Activated T-cell treated with anti-CD3 and anti-CD28 coated beads, Interleukin-2, amount 50 U/mL, for 48 hours (primary cell): ENCODE data around the gene OLIG2.
A peak's percentile ranks its signal among the peaks of the same experiment; 100 is the strongest.

ENCODE experiments used
- DNase-seq, 2 experiments: peaks; one replicate each; pipeline ENCODE4 v3.0.0-alpha.2; 2020

The OLIG2 gene

GRCh38 chr21:33033961-33034413 is 8.3 kb downstream of the OLIG2 start:
- DNase-seq = no peak

DNA sequence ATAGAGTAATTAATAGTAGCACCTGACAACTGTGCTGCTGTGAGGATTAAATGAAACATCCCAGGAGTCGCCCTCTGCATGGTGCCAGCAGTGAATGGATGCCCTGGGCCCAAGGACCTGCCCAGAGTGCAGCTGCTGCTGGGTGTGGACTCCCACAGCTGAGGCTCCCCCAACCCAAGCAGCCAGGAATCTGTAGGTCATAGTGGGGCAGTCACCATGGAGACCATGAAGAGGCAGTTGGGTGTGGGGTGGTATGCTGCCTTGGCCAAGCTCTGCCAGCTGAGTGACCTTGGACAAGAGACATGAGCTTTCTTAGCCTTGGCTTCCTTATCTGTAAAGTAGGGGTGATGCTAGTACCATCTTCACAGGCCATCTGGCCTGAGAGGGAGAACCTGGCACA is 9.4 kb downstream of the OLIG2 start:
- no peak for DNase-seq

DNA sequence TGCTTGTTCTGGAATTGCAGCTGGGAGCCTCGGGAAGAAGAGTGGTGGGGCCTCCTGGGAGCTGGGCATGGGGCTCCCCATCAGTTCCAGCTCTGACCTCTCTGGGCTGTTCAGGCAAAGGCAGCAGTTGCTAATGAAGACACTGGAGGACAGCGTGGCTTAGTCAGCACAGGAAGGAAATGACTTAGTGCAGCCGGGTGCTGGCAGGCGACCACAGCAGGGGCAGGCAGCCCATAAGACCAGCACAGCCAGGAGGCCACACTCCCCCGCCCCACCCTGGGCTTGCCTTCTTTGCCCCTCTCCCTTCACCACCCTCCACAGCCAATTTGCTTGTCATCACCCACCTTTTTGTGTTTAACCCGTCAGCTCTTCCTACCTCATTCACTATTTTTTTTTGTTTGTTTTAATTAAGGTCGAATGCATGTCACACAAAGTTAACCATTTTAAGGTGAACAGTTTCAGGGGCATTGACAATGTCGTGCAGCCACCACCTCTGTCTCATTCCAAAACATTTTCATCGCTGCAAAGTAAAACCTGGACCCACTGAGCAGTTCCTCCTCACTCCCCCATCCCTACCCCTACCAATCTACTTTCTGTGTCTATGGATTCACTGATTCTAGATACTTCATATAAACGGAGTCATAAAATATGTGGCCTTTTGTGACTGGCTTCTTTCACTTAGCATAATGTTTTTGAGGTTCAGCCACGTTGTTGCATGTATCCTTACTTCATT is 10.9 kb downstream of the OLIG2 start:
- peak; percentile 31 to 40 for DNase-seq

DNA sequence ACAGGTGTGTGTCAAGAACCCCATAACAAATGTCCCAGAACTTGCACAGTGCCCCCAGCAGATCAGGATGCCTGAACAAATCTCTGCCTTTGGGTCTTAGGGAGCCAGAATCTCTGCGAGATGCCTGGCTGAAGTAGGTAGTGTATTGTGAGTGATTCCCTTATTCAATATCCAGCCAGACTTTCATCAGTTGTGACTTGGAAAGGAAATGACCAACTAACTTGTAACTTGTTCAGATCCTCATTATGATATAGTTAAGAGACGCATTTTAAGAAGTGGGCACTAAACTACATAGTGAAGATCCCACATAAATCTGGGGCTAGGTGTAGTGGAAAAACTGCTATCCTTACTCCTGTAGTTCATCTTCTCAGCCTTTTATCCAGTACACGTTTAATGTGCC is 11.8 kb downstream of the OLIG2 start:
- no peak for DNase-seq

DNA sequence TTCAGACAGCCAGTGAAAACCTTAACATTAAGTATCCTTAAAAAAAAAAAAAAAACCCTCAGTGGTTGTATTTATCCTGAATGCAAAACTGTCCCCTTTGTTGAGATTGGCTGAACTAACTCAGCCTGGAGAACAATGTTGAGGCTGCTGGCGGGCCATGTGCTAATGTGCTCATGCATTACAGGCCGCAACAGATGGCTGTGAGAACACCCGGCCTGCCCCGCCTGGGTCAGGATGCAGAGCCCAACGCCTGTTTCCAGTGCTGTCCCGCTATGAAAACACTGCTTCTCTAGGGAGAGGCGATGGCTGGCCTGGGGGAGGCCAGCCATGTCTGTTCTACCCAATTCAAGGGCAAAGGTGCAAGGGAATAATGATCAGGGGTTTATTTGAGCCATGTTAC is 13.8 kb downstream of the OLIG2 start:
- no peak for DNase-seq

DNA sequence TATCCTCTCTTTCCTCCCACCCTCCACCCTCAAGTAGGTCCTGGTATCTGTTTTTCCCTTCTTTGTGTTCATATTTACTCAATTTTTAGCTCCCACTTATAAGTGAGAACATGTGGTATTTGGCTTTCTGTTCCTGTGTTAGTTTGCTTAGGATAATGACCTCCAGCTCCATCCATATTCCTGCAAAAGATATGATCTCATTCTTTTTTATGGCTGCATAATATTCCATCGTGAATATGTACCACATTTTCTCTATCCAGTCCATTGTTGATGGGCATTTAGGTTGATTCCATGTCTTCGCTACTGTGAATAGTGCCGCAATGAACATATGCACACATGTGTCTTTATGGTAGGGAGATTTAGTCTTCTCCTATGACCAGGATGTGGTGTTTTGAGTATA is 14.5 kb downstream of the OLIG2 start:
- DNase-seq = no peak

DNA sequence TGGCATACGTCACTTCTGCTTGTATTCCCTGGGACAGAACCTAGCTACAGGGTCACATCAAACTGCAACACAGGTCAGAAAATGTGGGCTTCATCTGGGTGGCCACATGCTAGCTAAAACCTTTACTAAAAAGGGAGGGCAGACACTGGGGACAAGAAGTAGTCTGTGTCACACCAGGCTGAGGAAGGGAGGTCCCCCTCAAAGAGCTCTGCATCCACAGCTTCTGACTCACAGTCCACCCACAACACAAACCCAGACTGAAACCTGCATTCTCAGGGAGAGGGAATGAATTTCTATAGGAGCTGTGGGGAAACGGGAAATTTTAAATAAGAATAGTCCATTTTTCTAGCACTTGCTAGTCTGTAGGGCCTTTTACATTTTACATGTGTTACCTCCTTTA is 16.2 kb downstream of the OLIG2 start:
- no peak for DNase-seq

GRCh38 chr21:33042812-33043211 is 17.1 kb downstream of the OLIG2 start:
- no peak for DNase-seq

DNA sequence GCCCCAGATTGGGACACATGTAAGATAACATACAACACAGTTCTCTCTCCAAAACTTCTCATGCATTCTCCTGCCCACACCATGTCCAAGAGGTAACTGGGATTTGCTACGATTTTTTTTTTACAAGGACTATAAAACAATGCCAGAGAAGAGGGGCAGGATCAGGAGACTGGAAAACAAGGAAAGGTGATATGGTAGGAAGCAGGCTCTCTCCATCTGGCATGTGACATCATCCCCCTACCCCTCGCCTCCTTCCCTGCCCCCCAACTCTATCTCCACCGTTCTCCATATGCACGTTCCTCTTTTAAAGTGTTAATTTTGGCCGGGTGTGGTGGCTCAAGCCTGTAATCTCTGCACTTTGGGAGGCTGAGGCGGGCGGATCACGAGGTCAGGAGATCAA is 20.7 kb downstream of the OLIG2 start:
- DNase-seq = no peak

GRCh38 chr21:33047231-33047630 is 21.5 kb downstream of the OLIG2 start:
- no peak for DNase-seq

DNA sequence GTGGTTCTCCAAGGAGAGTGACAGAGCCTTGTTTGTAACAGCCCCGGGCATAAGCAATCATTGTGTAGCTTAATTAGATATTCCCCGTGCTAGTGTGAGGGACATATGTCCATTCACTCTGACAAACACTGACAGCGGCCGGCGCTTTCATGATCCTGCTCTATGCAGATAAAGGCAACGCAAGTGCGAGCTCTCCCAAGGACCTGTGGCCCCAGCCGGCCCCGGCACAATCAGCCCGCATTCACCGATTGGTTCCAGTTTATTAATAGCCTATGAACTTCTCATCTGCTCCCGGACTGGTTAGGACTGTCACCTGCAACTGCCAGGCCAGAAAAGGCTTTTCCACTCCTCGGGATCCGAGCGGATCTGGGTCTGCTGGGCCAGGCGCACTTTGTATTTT is 26.2 kb downstream of the OLIG2 start:
- DNase-seq = no peak

- DNase-seq = no peak
Observed at GRCh38 chr21:33053951-33054350, 28.2 kb downstream of the OLIG2 start.

GRCh38 chr21:33055991-33056390 is 30.3 kb downstream of the OLIG2 start:
- DNase-seq = no peak

DNA sequence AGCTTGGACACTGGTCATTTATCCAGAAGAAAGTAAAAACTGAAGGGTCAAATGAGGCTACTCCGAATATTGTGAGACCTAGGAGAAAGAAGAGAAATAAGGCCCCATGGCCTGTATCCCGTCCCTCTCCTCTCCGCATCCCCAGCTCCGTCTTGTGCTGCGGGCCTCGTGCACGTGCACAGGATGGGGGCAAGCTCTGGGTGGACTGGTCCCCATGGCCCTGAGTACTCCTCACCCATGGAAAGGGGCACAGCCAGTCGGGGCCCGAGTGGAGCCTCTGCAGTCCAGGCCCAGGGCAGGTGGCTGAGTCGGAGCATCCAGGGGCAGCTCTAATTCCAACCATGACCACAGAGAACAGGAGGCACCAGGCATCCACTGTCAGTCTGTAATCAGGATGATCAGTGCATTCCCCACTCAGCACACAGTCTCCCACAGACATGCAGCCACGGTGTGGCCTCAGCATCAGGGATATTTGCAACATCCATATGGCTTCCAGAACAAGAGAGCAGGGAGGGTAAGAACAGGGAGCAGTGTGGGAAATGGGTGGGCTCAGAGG is 31.7 kb downstream of the OLIG2 start:
- no peak for DNase-seq

GRCh38 chr21:33058527-33058926 is 32.8 kb downstream of the OLIG2 start:
- DNase-seq = no peak

- no peak for DNase-seq
Observed at GRCh38 chr21:33058957-33059356, 33.2 kb downstream of the OLIG2 start.

DNA sequence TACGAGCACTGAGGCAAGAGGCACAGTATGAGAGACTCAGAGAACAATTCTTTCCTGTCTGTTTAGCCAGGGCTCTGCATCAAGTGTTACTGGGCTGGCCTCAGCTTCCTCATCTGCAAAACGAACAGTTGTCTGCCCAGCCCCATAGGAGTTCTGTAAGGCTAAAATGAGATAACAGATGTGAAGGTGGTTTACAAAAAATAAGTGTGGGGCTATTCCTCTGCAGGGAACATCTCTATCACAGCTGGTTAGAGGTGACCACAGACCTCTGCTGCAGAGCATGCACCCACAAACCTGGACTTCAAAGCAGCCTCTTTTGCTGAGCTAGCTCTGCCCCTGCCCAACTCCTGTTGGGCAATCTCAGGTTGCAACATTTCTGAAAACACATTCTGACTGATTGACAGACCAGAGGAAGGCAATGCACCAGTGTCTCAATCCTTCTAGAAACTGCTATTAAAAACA is 33.7 kb downstream of the OLIG2 start:
- DNase-seq = no peak

- DNase-seq = no peak
Observed at GRCh38 chr21:33061233-33061632, 35.5 kb downstream of the OLIG2 start.

DNA sequence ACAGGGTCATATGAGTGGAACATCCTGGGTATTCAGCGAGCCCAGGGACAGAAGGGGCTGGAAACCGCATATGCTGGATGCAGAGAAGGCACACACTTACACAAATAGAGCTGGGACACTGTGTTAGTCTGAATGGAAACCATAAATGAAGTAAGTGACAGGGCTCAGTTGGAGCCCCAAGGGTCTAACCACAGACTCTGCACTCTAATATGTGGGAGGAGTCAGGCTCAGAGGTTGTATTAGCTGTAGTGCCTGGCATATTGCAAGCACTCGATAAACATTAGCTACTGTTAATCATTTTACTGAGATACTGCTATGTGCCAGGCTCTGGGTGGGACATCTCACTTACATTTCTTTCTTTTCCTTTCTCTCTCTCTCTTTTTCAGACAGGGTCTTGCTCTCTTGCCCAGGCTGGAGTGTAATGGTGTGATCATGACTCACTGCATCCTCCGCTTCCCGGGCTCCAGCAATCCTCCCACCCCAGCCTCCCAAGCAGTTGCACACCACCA is 37.7 kb downstream of the OLIG2 start:
- no peak for DNase-seq

DNA sequence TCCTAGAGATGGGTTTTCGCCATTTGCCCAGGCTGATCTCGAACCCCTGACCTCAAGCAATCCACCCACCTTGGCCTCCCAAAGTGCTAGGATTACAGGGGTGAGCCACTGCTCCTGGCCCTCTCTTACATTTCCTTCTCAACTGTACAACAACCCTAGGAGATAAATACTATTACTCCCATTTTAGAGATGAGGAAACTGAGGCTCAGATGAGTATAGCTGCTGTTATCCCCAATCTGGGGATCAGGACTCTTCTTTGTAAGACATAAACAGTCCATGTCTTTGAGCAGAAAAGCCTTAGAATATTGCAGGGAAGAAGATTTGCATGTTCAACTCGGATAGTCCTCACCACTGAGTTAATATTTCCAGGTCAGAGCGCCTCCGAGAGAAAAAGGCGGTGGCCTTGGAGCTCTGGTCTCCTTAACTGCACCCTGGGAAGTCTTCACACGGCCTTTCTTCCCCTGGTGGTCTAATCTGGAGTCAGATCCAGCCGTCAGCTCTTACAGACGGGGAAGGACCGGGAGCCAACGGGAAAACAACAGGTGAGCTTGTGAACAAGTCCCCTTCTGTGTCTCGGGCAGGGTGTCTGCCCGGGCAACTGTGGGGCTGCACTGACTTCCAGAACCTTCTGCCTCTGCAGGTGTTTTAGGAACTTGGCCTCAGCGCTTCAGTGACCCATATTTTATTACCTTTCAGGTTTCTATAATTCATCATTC is 38.3 kb downstream of the OLIG2 start:
- no peak for DNase-seq

DNA sequence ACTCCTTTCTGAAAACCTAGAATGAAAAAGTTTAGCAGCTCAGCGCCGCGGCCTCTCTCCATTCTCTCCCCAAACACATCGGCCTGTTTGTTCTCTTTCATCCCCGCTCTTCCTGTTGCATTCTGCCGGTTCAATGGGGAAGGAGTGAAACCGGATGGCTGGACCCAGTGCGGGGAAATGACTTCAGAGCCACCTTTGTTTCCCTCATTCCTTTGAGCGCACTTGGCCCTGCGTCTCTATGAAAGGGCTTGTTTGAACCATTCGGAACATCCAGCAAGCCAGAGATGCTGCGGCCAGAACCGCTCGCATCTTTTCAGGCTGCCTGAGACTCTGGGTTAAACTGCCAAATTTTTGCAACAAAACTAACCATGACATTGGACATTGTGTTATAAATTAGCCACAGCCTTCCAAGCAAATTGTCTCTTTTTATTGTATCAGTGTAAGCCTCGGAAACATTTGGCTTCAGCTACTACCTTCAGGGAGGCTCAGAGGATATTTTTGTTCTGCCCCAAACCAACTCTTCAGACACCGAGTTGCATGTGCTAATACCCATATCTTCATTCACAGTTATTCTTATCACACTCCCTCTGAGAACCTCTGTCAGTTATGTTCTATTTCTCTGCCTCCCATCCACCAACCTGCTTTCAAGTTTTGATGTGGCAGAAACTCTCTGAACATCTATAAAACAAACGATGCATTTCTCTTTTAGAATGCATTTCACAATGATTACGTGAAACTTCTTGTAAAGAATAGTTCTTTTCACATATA is 39.1 kb downstream of the OLIG2 start:
- no peak for DNase-seq

DNA sequence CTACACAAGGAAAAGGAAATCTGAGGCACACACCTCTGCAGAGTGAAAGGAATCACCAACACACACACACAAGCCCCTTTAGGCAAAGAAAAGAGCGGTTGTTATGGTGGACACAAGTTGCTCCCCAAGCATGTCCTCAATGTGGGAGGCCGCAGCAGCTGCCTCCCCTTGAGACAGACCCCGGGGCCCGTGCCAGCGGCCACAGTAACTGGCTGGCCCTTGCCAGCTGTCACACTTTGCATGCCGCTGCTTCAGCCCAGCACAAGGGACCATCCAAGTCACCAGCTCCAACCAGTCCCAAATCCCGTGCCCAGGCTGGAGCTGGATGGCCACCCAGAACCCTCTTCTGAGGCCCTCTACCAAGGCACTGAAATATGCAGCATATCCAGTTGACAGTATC is 41.3 kb downstream of the OLIG2 start:
- DNase-seq = no peak

DNA sequence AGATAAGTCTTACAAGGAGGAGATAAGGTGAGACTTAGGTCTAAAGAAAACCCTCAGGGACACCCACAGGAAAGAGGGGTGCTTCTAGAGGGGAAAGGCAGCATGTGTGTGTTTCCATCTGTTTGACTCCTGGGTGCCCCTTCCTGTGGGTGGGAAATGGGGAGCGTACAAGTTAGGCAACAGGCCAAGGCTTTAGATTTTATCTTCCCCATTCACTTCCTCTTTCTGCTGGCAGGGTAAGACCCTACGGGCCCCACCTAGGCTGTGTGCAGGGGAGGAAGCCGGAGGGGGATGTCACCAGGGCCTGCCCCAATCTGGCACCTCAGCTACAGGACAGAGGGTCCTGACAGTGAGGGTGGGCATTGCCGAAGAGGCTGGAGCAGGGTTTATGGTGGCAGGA is 41.7 kb downstream of the OLIG2 start:
- no peak for DNase-seq
